SJCRH30 (cell line): ENCODE results near the gene ARHGAP26. TPM values are rescaled to one million over a fixed set of nuclear protein-coding genes. Genes with fewer than 3 reads are reported as not detected.

ENCODE experiments used
- DNase-seq, 2 experiments: peaks; one replicate each; pipeline ENCODE4 v3.0.0-alpha.2; 2015 to 2020
- H3K27ac ChIP-seq: fragments of 250-450 bp; sonication (Bioruptor Pico); 2 replicates; pipeline ENCODE4 v1.5.1; 2020; ENCODE audit warnings: mild to moderate bottlenecking, moderate library complexity
- H3K27me3 ChIP-seq: fragments of 250-450 bp; sonication (Bioruptor Pico); 2 replicates; pipeline ENCODE4 v1.5.1; 2020; ENCODE audit warnings: mild to moderate bottlenecking, moderate library complexity
- H3K36me3 ChIP-seq: fragments of 250-450 bp; sonication (Bioruptor Pico); 2 replicates; pipeline ENCODE4 v1.5.1; 2020; ENCODE audit warnings: mild to moderate bottlenecking, moderate library complexity
- H3K4me1 ChIP-seq: fragments of 250-450 bp; sonication (Bioruptor Pico); 2 replicates; pipeline ENCODE4 v1.5.1; 2020; ENCODE audit warnings: mild to moderate bottlenecking, moderate library complexity
- H3K4me3 ChIP-seq: fragments of 250-450 bp; sonication (Bioruptor Pico); 2 replicates; pipeline ENCODE4 v1.5.1; 2020; ENCODE audit warnings: mild to moderate bottlenecking, moderate library complexity
- H3K9me3 ChIP-seq: fragments of 250-450 bp; sonication (Bioruptor Pico); replicated peaks from 2 replicates; pipeline ENCODE4 v1.5.1; 2020; ENCODE audit warnings: mild to moderate bottlenecking, moderate library complexity
- total RNA-seq: library from RNA; depleted of rRNA; stranded (reverse); fragments of >200 nt; shearing (Covaris generic); gene quantifications from 2 replicates; pipeline ENCODE4 v1.2.3, GENCODE V29; 2014

ARHGAP26 gene
- total RNA-seq, 1 experiment from 2014 or later: 16.9 TPM

GRCh38 chr5:142821733-142822487 is 51.7 kb downstream of the ARHGAP26 start:
- DNase-seq: no peak

GRCh38 chr5:142823126-142823525 is 52.9 kb downstream of the ARHGAP26 start:
- peaks cover 9% of the 10 kb centered on the region for H3K4me1 ChIP-seq
- H3K4me3 ChIP-seq: no peak overlapping the region
- DNase-seq: peak in 1 of 2 experiments; percentile 35
- H3K9me3 ChIP-seq: peaks cover 2% of the 10 kb centered on the region; the same call in 1 of the 2 replicates
- no peaks in the 10 kb centered on the region for H3K27me3 ChIP-seq
- H3K27ac ChIP-seq: no peak overlapping the region
- no peaks in the 10 kb centered on the region for H3K36me3 ChIP-seq

More at GRCh38 chr5:142821733-142822487, 51.7 kb downstream of the ARHGAP26 start:
- no peak overlapping the region for H3K4me3 ChIP-seq
- H3K9me3 ChIP-seq: peaks cover 2% of the 10 kb centered on the region; the same call in 1 of the 2 replicates
- H3K4me1 ChIP-seq: peaks cover 9% of the 10 kb centered on the region
- H3K36me3 ChIP-seq: no peaks in the 10 kb centered on the region
- H3K27ac ChIP-seq: no peak overlapping the region
- H3K27me3 ChIP-seq: no peaks in the 10 kb centered on the region

GRCh38 chr5:142823806-142824205 is 53.6 kb downstream of the ARHGAP26 start:
- H3K4me1 ChIP-seq: peaks cover 9% of the 10 kb centered on the region
- no peaks in the 10 kb centered on the region for H3K36me3 ChIP-seq
- DNase-seq: no peak
- H3K4me3 ChIP-seq: no peak overlapping the region
- H3K27me3 ChIP-seq: no peaks in the 10 kb centered on the region
- H3K9me3 ChIP-seq: peaks cover 2% of the 10 kb centered on the region; the same call in 1 of the 2 replicates
- H3K27ac ChIP-seq: no peak overlapping the region

DNA sequence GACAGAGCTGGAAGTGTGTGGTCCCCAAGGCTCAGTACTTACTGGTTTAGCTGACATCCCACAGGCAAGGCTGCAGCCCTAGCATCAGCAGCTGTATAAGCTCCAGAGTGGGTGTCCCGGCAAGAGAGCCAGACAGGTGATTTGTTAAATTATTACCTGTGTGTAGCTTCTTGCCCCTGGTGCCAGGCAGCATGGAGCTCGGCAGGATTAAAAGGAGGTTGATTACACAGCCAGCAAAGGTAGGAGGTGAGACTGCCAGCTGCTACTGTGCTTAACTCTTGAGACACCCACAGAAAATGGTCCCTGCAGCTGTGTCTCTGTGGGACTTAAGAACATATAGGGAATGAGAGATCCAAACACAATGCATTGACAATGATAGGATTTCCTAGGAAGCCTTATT is 54.2 kb downstream of the ARHGAP26 start:
- Histone ChIP-seq H3K27me3 (no peaks in the 10 kb centered on the region), H3K9me3 (peaks cover 2% of the 10 kb centered on the region; the same call in 1 of the 2 replicates), H3K4me1 (peaks cover 9% of the 10 kb centered on the region), H3K36me3 (no peaks in the 10 kb centered on the region), H3K27ac (no peak overlapping the region), H3K4me3 (no peak overlapping the region)
- DNase-seq: no peak

DNA sequence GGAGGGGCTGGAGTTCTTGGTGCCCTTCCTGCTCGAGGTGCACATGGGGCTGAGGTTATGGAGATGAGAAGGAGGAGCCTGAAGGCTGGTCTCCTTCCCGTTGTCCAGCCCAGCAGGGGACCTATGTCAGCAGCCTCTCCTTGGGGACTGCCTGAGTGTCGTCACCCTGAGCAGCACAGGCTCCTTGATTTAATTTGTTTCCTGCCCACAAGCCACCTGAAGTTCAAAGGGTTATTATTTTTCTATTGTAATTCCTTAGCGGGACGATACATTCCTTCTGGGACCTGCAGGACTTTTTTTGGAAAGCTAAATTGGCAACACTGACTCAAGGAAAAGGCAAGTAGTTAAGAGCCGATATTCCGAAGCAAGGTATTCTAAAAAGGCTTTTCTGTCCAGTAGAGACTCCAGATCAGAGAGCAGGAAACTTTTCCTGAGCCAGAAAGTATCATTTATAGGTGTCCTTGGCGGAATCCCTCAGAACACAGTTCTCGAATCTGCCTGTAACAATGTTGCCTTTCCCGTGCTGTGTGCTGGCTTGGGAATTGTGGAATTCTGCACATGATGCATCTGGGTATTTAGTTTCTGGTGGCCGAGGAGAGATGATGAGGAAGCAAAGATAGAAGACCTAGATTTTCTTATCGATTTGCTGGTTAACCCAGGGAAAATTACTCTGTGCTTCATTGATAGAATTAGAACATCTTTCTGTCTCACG is 55.4 kb downstream of the ARHGAP26 start:
- DNase-seq: no peak
- peaks cover 15% of the 10 kb centered on the region for H3K4me1 ChIP-seq
- no peaks in the 10 kb centered on the region for H3K27me3 ChIP-seq
- no peak overlapping the region for H3K27ac ChIP-seq
- H3K4me3 ChIP-seq: no peak overlapping the region
- no peaks in the 10 kb centered on the region for H3K36me3 ChIP-seq
- peaks cover 2% of the 10 kb centered on the region; the same call in 1 of the 2 replicates for H3K9me3 ChIP-seq

- H3K27me3 ChIP-seq: no peaks in the 10 kb centered on the region
- no peak overlapping the region for H3K27ac ChIP-seq
- no peaks in the 10 kb centered on the region for H3K36me3 ChIP-seq
- no peak for DNase-seq
- no peak overlapping the region for H3K4me3 ChIP-seq
- peaks cover 2% of the 10 kb centered on the region; the same call in 1 of the 2 replicates for H3K9me3 ChIP-seq
- peaks cover 17% of the 10 kb centered on the region for H3K4me1 ChIP-seq
Measured at GRCh38 chr5:142826093-142826492, 55.9 kb downstream of the ARHGAP26 start.

GRCh38 chr5:142826741-142827492 is 56.7 kb downstream of the ARHGAP26 start:
- no peak overlapping the region for H3K4me3 ChIP-seq
- no peak overlapping the region for H3K27ac ChIP-seq
- no peak for DNase-seq
- peaks cover 17% of the 10 kb centered on the region for H3K4me1 ChIP-seq
- no peaks in the 10 kb centered on the region; the same call in 1 of the 2 replicates for H3K9me3 ChIP-seq
- H3K27me3 ChIP-seq: no peaks in the 10 kb centered on the region
- no peaks in the 10 kb centered on the region for H3K36me3 ChIP-seq

GRCh38 chr5:142827934-142828576 is 57.9 kb downstream of the ARHGAP26 start:
- Histone ChIP-seq H3K4me3 (no peak overlapping the region), H3K36me3 (no peaks in the 10 kb centered on the region), H3K9me3 (no peaks in the 10 kb centered on the region), H3K27me3 (no peaks in the 10 kb centered on the region), H3K4me1 (peaks cover 8% of the 10 kb centered on the region; the same call in 1 of the 2 replicates), H3K27ac (no peak overlapping the region)
- DNase-seq: no peak

GRCh38 chr5:142828797-142829535 is 58.8 kb downstream of the ARHGAP26 start:
- no peaks in the 10 kb centered on the region for H3K36me3 ChIP-seq
- no peak overlapping the region for H3K27ac ChIP-seq
- no peak for DNase-seq
- H3K4me3 ChIP-seq: no peak overlapping the region
- H3K9me3 ChIP-seq: no peaks in the 10 kb centered on the region
- H3K4me1 ChIP-seq: peaks cover 8% of the 10 kb centered on the region; the same call in 1 of the 2 replicates
- no peaks in the 10 kb centered on the region for H3K27me3 ChIP-seq

DNA sequence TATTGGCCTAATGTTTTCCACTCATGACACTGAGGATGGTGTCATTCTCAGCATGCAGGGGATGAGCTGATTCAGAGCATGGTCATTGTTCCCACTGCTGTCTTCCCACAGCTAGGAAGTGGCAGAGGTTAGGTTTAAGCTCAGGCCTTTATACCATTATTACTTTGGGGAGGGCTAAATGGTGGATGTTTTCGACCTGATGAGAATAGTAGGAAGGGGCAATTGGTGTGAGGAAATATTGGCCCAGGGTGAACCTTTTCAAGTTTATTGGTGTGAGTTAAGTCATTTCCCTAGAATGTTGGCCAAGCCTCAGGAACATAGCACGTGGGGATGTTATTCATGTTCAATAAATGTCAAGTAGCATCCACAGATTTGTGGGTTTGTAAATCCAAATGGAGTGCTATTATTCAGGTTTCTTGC is 59.6 kb downstream of the ARHGAP26 start:
- Histone ChIP-seq H3K4me1 (peaks cover 8% of the 10 kb centered on the region; the same call in 1 of the 2 replicates), H3K4me3 (no peak overlapping the region), H3K36me3 (no peaks in the 10 kb centered on the region), H3K9me3 (no peaks in the 10 kb centered on the region), H3K27ac (no peak overlapping the region), H3K27me3 (no peaks in the 10 kb centered on the region)
- DNase-seq: no peak

DNA sequence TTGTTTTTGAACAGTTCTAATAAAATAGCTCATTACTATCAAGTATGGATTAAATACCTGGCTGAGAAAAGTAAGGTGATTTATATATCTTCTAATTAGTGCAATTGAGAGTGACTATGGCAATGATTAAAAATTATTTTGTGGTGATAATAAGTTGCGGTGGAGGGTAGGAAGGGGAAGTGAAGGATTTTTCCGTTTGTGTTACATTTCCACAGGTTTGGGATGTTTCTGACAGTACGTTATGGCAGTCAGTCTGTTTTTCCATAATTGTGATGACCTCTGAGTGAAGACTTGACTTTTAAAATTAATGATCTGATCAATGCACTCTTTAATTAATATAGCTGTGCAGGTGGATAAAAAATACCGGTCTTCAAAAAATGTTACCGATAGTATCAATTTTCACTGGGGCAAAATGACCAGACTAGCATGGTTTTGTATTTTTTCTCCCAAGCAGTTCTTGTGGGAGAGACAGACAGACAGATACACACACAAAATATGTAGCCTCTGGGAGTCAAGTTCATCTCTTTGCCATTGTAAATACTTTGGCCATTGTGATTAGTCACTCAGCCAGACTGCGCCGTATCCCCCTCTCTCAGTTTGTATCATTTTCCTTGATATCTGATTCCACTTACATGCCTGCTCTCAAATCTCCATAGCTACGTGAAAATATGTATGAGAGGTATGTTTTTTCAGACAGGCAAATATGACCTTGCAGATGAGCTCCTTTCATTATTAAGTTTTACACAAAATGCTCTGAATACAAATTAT is 60.2 kb downstream of the ARHGAP26 start:
- Histone ChIP-seq H3K9me3 (no peaks in the 10 kb centered on the region), H3K27ac (no peak overlapping the region), H3K27me3 (no peaks in the 10 kb centered on the region), H3K4me3 (no peak overlapping the region), H3K36me3 (no peaks in the 10 kb centered on the region), H3K4me1 (peaks cover 8% of the 10 kb centered on the region; the same call in 1 of the 2 replicates)
- DNase-seq: peak in 1 of 2 experiments; percentile 39

DNA sequence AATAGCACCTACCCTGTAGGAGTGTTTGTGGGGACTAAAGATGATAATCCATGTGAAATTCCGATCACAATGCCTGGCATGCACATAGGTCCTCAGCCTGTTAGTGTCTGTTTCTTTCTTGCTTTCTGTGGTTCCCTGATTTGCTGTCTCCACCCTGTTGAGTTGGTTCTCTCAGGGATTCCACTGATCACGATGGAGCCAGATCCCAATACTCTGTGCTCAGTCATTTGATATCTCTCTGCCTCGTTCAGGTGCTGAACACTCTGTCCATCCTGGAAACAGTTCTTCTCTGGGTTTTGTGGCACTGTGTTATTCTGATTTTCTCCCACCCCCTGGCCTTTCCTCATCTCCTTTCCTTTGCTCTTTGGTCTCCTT is 60.8 kb downstream of the ARHGAP26 start:
- no peak for DNase-seq
- Histone ChIP-seq H3K36me3 (no peaks in the 10 kb centered on the region), H3K9me3 (no peaks in the 10 kb centered on the region), H3K27me3 (no peaks in the 10 kb centered on the region), H3K27ac (no peak overlapping the region), H3K4me1 (peaks cover 8% of the 10 kb centered on the region; the same call in 1 of the 2 replicates), H3K4me3 (no peak overlapping the region)

DNA sequence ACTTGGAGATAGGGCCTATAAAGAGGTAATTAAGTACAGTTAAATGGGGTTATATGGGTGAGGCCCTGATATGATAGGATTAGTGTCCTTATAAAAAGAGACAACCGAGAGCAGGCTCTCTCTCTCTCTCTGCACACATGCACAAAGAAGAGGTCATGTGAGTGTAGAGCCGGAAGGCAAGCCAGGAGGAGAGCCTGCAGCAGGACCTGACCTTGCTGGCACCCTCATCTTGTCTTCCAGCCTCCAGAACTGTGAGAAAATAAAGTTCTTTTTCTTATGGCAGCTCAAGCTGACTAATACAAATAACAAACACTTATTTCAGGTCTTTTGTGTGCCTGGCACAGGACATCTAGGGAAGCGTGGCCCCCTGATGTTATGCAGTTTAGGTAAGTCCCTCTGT is 62.1 kb downstream of the ARHGAP26 start:
- H3K4me1 ChIP-seq: peaks cover 8% of the 10 kb centered on the region; the same call in 1 of the 2 replicates
- H3K4me3 ChIP-seq: no peak overlapping the region

More for the DNA sequence above, 62.1 kb downstream of the ARHGAP26 start:
- Histone ChIP-seq H3K27ac (no peak overlapping the region), H3K27me3 (no peaks in the 10 kb centered on the region), H3K9me3 (no peaks in the 10 kb centered on the region), H3K36me3 (no peaks in the 10 kb centered on the region)
- DNase-seq: no peak
